ENCODE measurements around the gene FGD2.

The FGD2 gene

GRCh38 chr6:36964349-36964748 lies 41.1 kb upstream of the FGD2 start:
- no peaks in the 10 kb centered on the region for H3K27me3 ChIP-seq (ENCODE audit: insufficient read depth, low read length, poor library complexity)
- no peaks in the 10 kb centered on the region for H3K9me3 ChIP-seq (ENCODE audit: insufficient read depth, low read length, severe bottlenecking)
- peaks cover 25% of the 10 kb centered on the region for H3K4me1 ChIP-seq (ENCODE audit: insufficient read depth, low read length)
- no peak for ATAC-seq (ENCODE audit: insufficient read depth, low read depth)
- H3K9ac ChIP-seq (ENCODE audit: low read depth, low read length) = peak overlapping the region; percentile 8; the same call in 1 of the 2 replicates
- no peak overlapping the region for H3K4me3 ChIP-seq (ENCODE audit: low read depth in 1 of 2, low read length in 2 of 2)
- peaks cover 9% of the 10 kb centered on the region; the same call in 1 of the 2 replicates for H4K20me1 ChIP-seq (ENCODE audit: insufficient read depth, low read length)
- no peak overlapping the region for H2AFZ ChIP-seq (ENCODE audit: low read depth, low read length)
- no peak for DNase-seq
- H3K79me2 ChIP-seq (ENCODE audit: insufficient read depth, low read length) = no peaks in the 10 kb centered on the region
- H3K36me3 ChIP-seq (ENCODE audit: insufficient read depth, low read length) = peaks cover 29% of the 10 kb centered on the region
- peak overlapping the region; percentile 69 for H3K27ac ChIP-seq (ENCODE audit: low read length)
- no peak overlapping the region for H3K4me2 ChIP-seq (ENCODE audit: insufficient read depth, low read length)
- TF ChIP-seq EZH2 (IDR thresholded peaks at IDR 0.05; ENCODE audit: borderline replicate concordance, low read depth, low read length, severe bottlenecking) = no peak
- no peak for TF ChIP-seq CTCF (IDR thresholded peaks at IDR 0.05; ENCODE audit: borderline replicate concordance, extremely low read depth, low read length, poor library complexity, severe bottlenecking)

- TF ChIP-seq EZH2 (IDR thresholded peaks at IDR 0.05; ENCODE audit: borderline replicate concordance, low read depth, low read length, severe bottlenecking) (no peak), CTCF (IDR thresholded peaks at IDR 0.05; ENCODE audit: borderline replicate concordance, extremely low read depth, low read length, poor library complexity, severe bottlenecking) (no peak)
- Histone ChIP-seq H2AFZ (ENCODE audit: low read depth, low read length) (no peak overlapping the region), H3K9me3 (ENCODE audit: insufficient read depth, low read length, severe bottlenecking) (no peaks in the 10 kb centered on the region), H3K9ac (ENCODE audit: low read depth, low read length) (no peak overlapping the region), H4K20me1 (ENCODE audit: insufficient read depth, low read length) (peaks cover 13% of the 10 kb centered on the region; the same call in 1 of the 2 replicates), H3K36me3 (ENCODE audit: insufficient read depth, low read length) (peaks cover 35% of the 10 kb centered on the region), H3K27ac (ENCODE audit: low read length) (peak overlapping the region; percentile 69), H3K4me1 (ENCODE audit: insufficient read depth, low read length) (peaks cover 25% of the 10 kb centered on the region), H3K27me3 (ENCODE audit: insufficient read depth, low read length, poor library complexity) (no peaks in the 10 kb centered on the region), H3K79me2 (ENCODE audit: insufficient read depth, low read length) (no peaks in the 10 kb centered on the region), H3K4me3 (ENCODE audit: low read depth in 1 of 2, low read length in 2 of 2) (no peak overlapping the region), H3K4me2 (ENCODE audit: insufficient read depth, low read length) (no peak overlapping the region)
- no peak for DNase-seq
- ATAC-seq (ENCODE audit: insufficient read depth, low read depth) = no peak
Measured at GRCh38 chr6:36964908-36965307, 40.5 kb upstream of the FGD2 start.

GRCh38 chr6:36967301-36967700 lies 38.2 kb upstream of the FGD2 start:
- Histone ChIP-seq H3K4me3 (ENCODE audit: low read depth in 1 of 2, low read length in 2 of 2) (no peak overlapping the region), H3K4me1 (ENCODE audit: insufficient read depth, low read length) (peaks cover 25% of the 10 kb centered on the region), H3K36me3 (ENCODE audit: insufficient read depth, low read length) (peaks cover 59% of the 10 kb centered on the region), H3K79me2 (ENCODE audit: insufficient read depth, low read length) (no peaks in the 10 kb centered on the region), H3K9me3 (ENCODE audit: insufficient read depth, low read length, severe bottlenecking) (no peaks in the 10 kb centered on the region), H3K4me2 (ENCODE audit: insufficient read depth, low read length) (no peak overlapping the region), H4K20me1 (ENCODE audit: insufficient read depth, low read length) (peaks cover 20% of the 10 kb centered on the region), H2AFZ (ENCODE audit: low read depth, low read length) (no peak overlapping the region), H3K27ac (ENCODE audit: low read length) (no peak overlapping the region), H3K27me3 (ENCODE audit: insufficient read depth, low read length, poor library complexity) (no peaks in the 10 kb centered on the region), H3K9ac (ENCODE audit: low read depth, low read length) (no peak overlapping the region)
- TF ChIP-seq EZH2 (IDR thresholded peaks at IDR 0.05; ENCODE audit: borderline replicate concordance, low read depth, low read length, severe bottlenecking) = no peak
- no peak for TF ChIP-seq CTCF (IDR thresholded peaks at IDR 0.05; ENCODE audit: borderline replicate concordance, extremely low read depth, low read length, poor library complexity, severe bottlenecking)
- DNase-seq (no peak), ATAC-seq (ENCODE audit: insufficient read depth, low read depth) (no peak)

GRCh38 chr6:36967757-36968156 lies 37.7 kb upstream of the FGD2 start:
- no peak for DNase-seq
- no peak for TF ChIP-seq CTCF (IDR thresholded peaks at IDR 0.05; ENCODE audit: borderline replicate concordance, extremely low read depth, low read length, poor library complexity, severe bottlenecking)
- TF ChIP-seq EZH2 (IDR thresholded peaks at IDR 0.05; ENCODE audit: borderline replicate concordance, low read depth, low read length, severe bottlenecking) = no peak
- no peak overlapping the region for H3K9ac ChIP-seq (ENCODE audit: low read depth, low read length)
- no peak for ATAC-seq (ENCODE audit: insufficient read depth, low read depth)
- H3K4me1 ChIP-seq (ENCODE audit: insufficient read depth, low read length) = peaks cover 23% of the 10 kb centered on the region
- H4K20me1 ChIP-seq (ENCODE audit: insufficient read depth, low read length) = peaks cover 25% of the 10 kb centered on the region
- no peak overlapping the region for H2AFZ ChIP-seq (ENCODE audit: low read depth, low read length)
- H3K27me3 ChIP-seq (ENCODE audit: insufficient read depth, low read length, poor library complexity) = no peaks in the 10 kb centered on the region
- H3K9me3 ChIP-seq (ENCODE audit: insufficient read depth, low read length, severe bottlenecking) = no peaks in the 10 kb centered on the region
- peaks cover 64% of the 10 kb centered on the region for H3K36me3 ChIP-seq (ENCODE audit: insufficient read depth, low read length)
- H3K4me2 ChIP-seq (ENCODE audit: insufficient read depth, low read length) = no peak overlapping the region
- no peaks in the 10 kb centered on the region for H3K79me2 ChIP-seq (ENCODE audit: insufficient read depth, low read length)
- no peak overlapping the region for H3K27ac ChIP-seq (ENCODE audit: low read length)
- no peak overlapping the region for H3K4me3 ChIP-seq (ENCODE audit: low read depth in 1 of 2, low read length in 2 of 2)

All from DND-41 (cell line).